Breast epithelium (tissue), 4 donors: ENCODE measurements around the gene PXDN. TPM values are rescaled to one million over a fixed set of nuclear protein-coding genes. Genes with fewer than 3 reads are reported as not detected.

Experiments
- DNase-seq, 2 donors: peaks; one replicate each; pipeline ENCODE4 v3.0.0-alpha.2; 2019; ENCODE audit warnings: low spot score in 2 of 2
- H3K27ac ChIP-seq, 2 donors: fragments of 200-600 bp; sonication (generic) in 1 of 2; one replicate each; pipeline ENCODE4 v1.5.1; 2016 to 2019; ENCODE audit warnings: mild to moderate bottlenecking in 1 of 2
- H3K27me3 ChIP-seq, 2 donors: fragments of 200-600 bp; sonication (generic) in 1 of 2; one replicate each; pipeline versions ENCODE4 v1.5.1 to v1.6.0; 2017 to 2019; ENCODE audit warnings: control low read depth in 1 of 2, mild to moderate bottlenecking in 1 of 2
- H3K36me3 ChIP-seq: fragments of 200-600 bp; one replicate; pipeline ENCODE4 v1.5.1; 2019
- H3K4me1 ChIP-seq, 2 donors: fragments of 200-600 bp; sonication (generic); one replicate each; pipeline ENCODE4 v1.5.1; 2016 to 2019; ENCODE audit warnings: control low read depth in 1 of 2
- H3K4me3 ChIP-seq, 3 donors: fragments of 200-600 bp; sonication (generic); 1 replicate in 2 of 3; 2 replicates in 1 of 3; pipeline ENCODE4 v1.5.1; 2016 to 2019; ENCODE audit warnings: mild to moderate bottlenecking in 3 of 3, moderate library complexity in 2 of 3
- H3K9me3 ChIP-seq, 2 donors: fragments of 200-600 bp; sonication (generic) in 1 of 2; one replicate each; pipeline ENCODE4 v1.5.1; 2016 to 2019; ENCODE audit warnings: control low read depth in 1 of 2
- CTCF ChIP-seq, 3 donors: fragments of 450-650 bp; IDR thresholded peaks; one replicate each; pipeline ENCODE4 v1.5.1; 2016 to 2017; ENCODE audit warnings: antibody characterized with exemption in 3 of 3, mild to moderate bottlenecking in 3 of 3, moderate library complexity in 3 of 3
- POLR2A ChIP-seq: fragments of 450-650 bp; IDR thresholded peaks from one replicate; pipeline ENCODE4 v1.6.1; 2016; ENCODE audit warnings: antibody characterized with exemption, mild to moderate bottlenecking, moderate library complexity
- POLR2AphosphoS5 ChIP-seq, 3 donors: sonication (generic); formaldehyde crosslinking; IDR thresholded peaks; one replicate each; pipeline ENCODE4 v1.6.1; 2017; ENCODE audit warnings: antibody characterized with exemption in 3 of 3
- intact Hi-C: fragments of 100-400 bp; cut with DNase I; formaldehyde crosslinking; loops from one replicate; pipeline ENCODE4 v1.15.1; 2023; ENCODE audit warnings: low total_unique reads
- total RNA-seq, 3 donors: library from RNA; depleted of rRNA; stranded (reverse); fragments of >200 nt; gene quantifications; one replicate each; pipeline ENCODE4 v1.1.0, GENCODE V29; 2016

The PXDN gene
- total RNA-seq = 100 to 1,000 TPM in 1 of 3 donors, 10 to 100 TPM in 2; 42.4 to 108 (median 64.2) TPM

- TF ChIP-seq POLR2AphosphoS5 (IDR thresholded peaks at IDR 0.05) (no peak), CTCF (IDR thresholded peaks at IDR 0.05) (no peak), POLR2A (no peak)
- H3K4me1 ChIP-seq = no peaks in the 10 kb centered on the region
- intact Hi-C loops = no loop called here
Observed at GRCh38 chr2:1744446-1745170, at the start of gene PXDN. TSS of gene PXDN (minus strand) at chr2:1744515. CDS start at chr2:1744455, 60 bp downstream.

GRCh38 chr2:1793868-1794445 is 49.6 kb upstream of the PXDN start:
- DNase-seq = no peak

More at GRCh38 chr2:1744446-1745170, at the start of gene PXDN:
- H3K36me3 ChIP-seq = no peaks in the 10 kb centered on the region
- peak within 1 kb of the TSS; percentile 77 to 98 (median 83) for H3K4me3 ChIP-seq
- DNase-seq = peak in 1 of 2 donors; percentile 56
- H3K27ac ChIP-seq = peak within 1 kb of the TSS; percentile 93 to 97
- H3K9me3 ChIP-seq = no peaks in the 10 kb centered on the region
- no peaks in the 10 kb centered on the region for H3K27me3 ChIP-seq

GRCh38 chr2:1793001-1793867 is 48.9 kb upstream of the PXDN start:
- no peak overlapping the region for H3K27ac ChIP-seq
- no peak for DNase-seq
- H3K36me3 ChIP-seq = no peaks in the 10 kb centered on the region
- no peak overlapping the region for H3K4me3 ChIP-seq
- H3K27me3 ChIP-seq = peaks cover 0 to 15% of the 10 kb centered on the region in 2 donors
- no peaks in the 10 kb centered on the region for H3K9me3 ChIP-seq
- intact Hi-C loops = no loop called here
- H3K4me1 ChIP-seq = no peaks in the 10 kb centered on the region
- TF ChIP-seq POLR2AphosphoS5 (IDR thresholded peaks at IDR 0.05) (no peak), POLR2A (no peak), CTCF (IDR thresholded peaks at IDR 0.05) (no peak)

More at GRCh38 chr2:1793868-1794445, 49.6 kb upstream of the PXDN start:
- Histone ChIP-seq H3K4me1 (no peaks in the 10 kb centered on the region), H3K27ac (no peak overlapping the region), H3K4me3 (no peak overlapping the region), H3K36me3 (no peaks in the 10 kb centered on the region), H3K9me3 (no peaks in the 10 kb centered on the region), H3K27me3 (peaks cover 0 to 8% of the 10 kb centered on the region in 2 donors)
- intact Hi-C loops = no loop called here
- TF ChIP-seq POLR2AphosphoS5 (IDR thresholded peaks at IDR 0.05) (no peak), POLR2A (no peak), CTCF (IDR thresholded peaks at IDR 0.05) (no peak)

- no peak overlapping the region for H3K4me3 ChIP-seq
- intact Hi-C loops = no loop called here
- no peak for DNase-seq
- no peaks in the 10 kb centered on the region for H3K36me3 ChIP-seq
- no peaks in the 10 kb centered on the region for H3K4me1 ChIP-seq
- no peak for TF ChIP-seq CTCF (IDR thresholded peaks at IDR 0.05)
- no peak for TF ChIP-seq POLR2AphosphoS5 (IDR thresholded peaks at IDR 0.05)
- TF ChIP-seq POLR2A = no peak
- no peak overlapping the region for H3K27ac ChIP-seq
- H3K27me3 ChIP-seq = peaks cover 0 to 11% of the 10 kb centered on the region in 2 donors
- no peaks in the 10 kb centered on the region for H3K9me3 ChIP-seq
Observed at GRCh38 chr2:1791685-1792435, 47.5 kb upstream of the PXDN start.
